Natural killer cell (primary cell): ENCODE results near the gene FALEC. TPM values are rescaled to one million over a fixed set of nuclear protein-coding genes. Genes with fewer than 3 reads are reported as not detected.
A peak's percentile ranks its signal among the peaks of the same experiment; 100 is the strongest.

Experiments used
- ATAC-seq, 3 donors: fragments of 150-1000 bp in 2 of 3; fragments of 200-7000 bp in 1 of 3; cut with Tn5 transposase; 1 replicate in 1 of 3; 2 replicates in 2 of 3; pipeline ENCODE4 v1.10.0; 2021; ENCODE audit warnings: mild to moderate bottlenecking in 2 of 3, moderate library complexity in 2 of 3
- DNase-seq, 2 donors: peaks; one replicate each; pipeline versions ENCODE4 v3.0.0 to v3.0.0-alpha.2; 2013 to 2021; ENCODE audit warnings: mixed read lengths in 1 of 2
- H3K27ac ChIP-seq: one replicate; pipeline ENCODE4 v1.5.1; 2013; ENCODE audit warnings: mild to moderate bottlenecking, low read length
- H3K27me3 ChIP-seq: one replicate; pipeline ENCODE4 v1.6.1; 2013; ENCODE audit warnings: low read length; ENCODE audit not compliant: control insufficient read depth, insufficient read depth
- H3K36me3 ChIP-seq: one replicate; pipeline ENCODE4 v1.6.1; 2013; ENCODE audit warnings: low read length; ENCODE audit not compliant: control insufficient read depth, insufficient read depth
- H3K4me1 ChIP-seq: one replicate; pipeline ENCODE4 v1.6.1; 2013; ENCODE audit warnings: low read length; ENCODE audit not compliant: control insufficient read depth, insufficient read depth
- H3K4me3 ChIP-seq: one replicate; pipeline ENCODE4 v1.5.1; 2013; ENCODE audit warnings: low read length
- H3K9me3 ChIP-seq: one replicate; pipeline ENCODE4 v1.6.1; 2013; ENCODE audit warnings: low read length; ENCODE audit not compliant: control insufficient read depth, insufficient read depth
- H3K27ac Mint-ChIP-seq, 2 donors: one replicate each; pipeline ENCODE4 v1.8.0; 2022; ENCODE audit warnings: mild to moderate bottlenecking in 2 of 2, mixed read lengths in 2 of 2, moderate library complexity in 1 of 2
- H3K27me3 Mint-ChIP-seq, 2 donors: one replicate each; pipeline ENCODE4 v1.8.0; 2022; ENCODE audit warnings: low read depth in 2 of 2, mixed read lengths in 2 of 2
- H3K36me3 Mint-ChIP-seq: one replicate; pipeline ENCODE4 v1.8.0; 2022; ENCODE audit warnings: mixed read lengths
- H3K4me1 Mint-ChIP-seq, 2 donors: one replicate each; pipeline ENCODE4 v1.8.0; 2022; ENCODE audit warnings: mixed read lengths in 2 of 2
- H3K4me3 Mint-ChIP-seq: one replicate; pipeline ENCODE4 v1.8.0; 2022; ENCODE audit warnings: mild to moderate bottlenecking, moderate library complexity, mixed read lengths
- H3K9me3 Mint-ChIP-seq, 2 donors: one replicate each; pipeline ENCODE4 v1.8.0; 2022; ENCODE audit warnings: mixed read lengths in 2 of 2
- CTCF ChIP-seq: fragments of 200-600 bp; IDR thresholded peaks from one replicate; pipeline ENCODE4 v1.8.0; 2022; ENCODE audit warnings: antibody characterized with exemption
- WGBS: methylation state at CpG from one replicate; pipeline ENCODE4 v1.1.7; 2013; ENCODE audit warnings: missing lambda C conversion rate; ENCODE audit not compliant: insufficient coverage; 5-methylcytosine and 5-hydroxymethylcytosine counted together
- intact Hi-C: fragments of 100-400 bp; cut with micrococcal nuclease; formaldehyde crosslinking; loops from one replicate; pipeline ENCODE4 v1.14.2; 2022
- total RNA-seq, 4 donors: library from RNA; stranded (reverse); fragments of 120-200 nt in 1 of 4; gene quantifications; one replicate each; pipeline versions ENCODE4 v1.2.3 to v1.2.4, GENCODE V29; 2013 to 2022

FALEC gene
- total RNA-seq, 3 donors from 2014 or later (not counting 1 experiment from before 2014, with no cell fraction given): not detected

- Mint-ChIP-seq H3K27me3 (no peaks in the 10 kb centered on the region), H3K4me3 (no peak overlapping the region), H3K36me3 (no peaks in the 10 kb centered on the region), H3K27ac (peak overlapping the region; percentile 35 to 41), H3K4me1 (peaks cover 0 to 6% of the 10 kb centered on the region in 2 donors), H3K9me3 (no peaks in the 10 kb centered on the region)
- TF ChIP-seq CTCF: no peak
- Histone ChIP-seq H3K36me3 (peaks cover 11% of the 10 kb centered on the region), H3K27me3 (no peaks in the 10 kb centered on the region), H3K4me1 (no peaks in the 10 kb centered on the region), H3K27ac (no peak overlapping the region), H3K4me3 (no peak overlapping the region), H3K9me3 (no peaks in the 10 kb centered on the region)
- ATAC-seq: no peak
- 94% methylated on average over 1 of the region's 1 CpG for WGBS
- intact Hi-C loops: no loop called here
- DNase-seq: no peak
Observed at GRCh38 chr1:150477320-150477719, 38.2 kb upstream of the FALEC start.

GRCh38 chr1:150477733-150478132 is 37.8 kb upstream of the FALEC start:
- H3K27ac Mint-ChIP-seq: peak overlapping the region; percentile 17 to 41
- DNase-seq: no peak
- TF ChIP-seq CTCF: no peak
- peaks cover 0 to 6% of the 10 kb centered on the region in 2 donors for H3K4me1 Mint-ChIP-seq
- Histone ChIP-seq H3K36me3 (peaks cover 7% of the 10 kb centered on the region), H3K4me1 (no peaks in the 10 kb centered on the region), H3K4me3 (no peak overlapping the region), H3K27me3 (no peaks in the 10 kb centered on the region), H3K9me3 (no peaks in the 10 kb centered on the region), H3K27ac (no peak overlapping the region)
- no peak for ATAC-seq
- H3K27me3 Mint-ChIP-seq: no peaks in the 10 kb centered on the region
- H3K36me3 Mint-ChIP-seq: no peaks in the 10 kb centered on the region
- intact Hi-C loops: no loop called here
- no peak overlapping the region for H3K4me3 Mint-ChIP-seq
- 85% methylated on average over 4 of the region's 4 CpGs for WGBS
- no peaks in the 10 kb centered on the region for H3K9me3 Mint-ChIP-seq

- no peak overlapping the region for H3K4me3 Mint-ChIP-seq
- H3K36me3 Mint-ChIP-seq: no peaks in the 10 kb centered on the region
- no peak for ATAC-seq
Observed at GRCh38 chr1:150479370-150479769, 36.2 kb upstream of the FALEC start.

More at GRCh38 chr1:150479370-150479769, 36.2 kb upstream of the FALEC start:
- H3K4me3 ChIP-seq: no peak overlapping the region
- intact Hi-C loops: no loop called here
- no peak overlapping the region for H3K27ac Mint-ChIP-seq
- H3K27me3 Mint-ChIP-seq: no peaks in the 10 kb centered on the region
- no peak overlapping the region for H3K27ac ChIP-seq
- no peaks in the 10 kb centered on the region for H3K9me3 ChIP-seq
- no peaks in the 10 kb centered on the region for H3K27me3 ChIP-seq
- TF ChIP-seq CTCF: no peak
- DNase-seq: no peak
- H3K4me1 Mint-ChIP-seq: peaks cover 0 to 6% of the 10 kb centered on the region in 2 donors
- H3K4me1 ChIP-seq: no peaks in the 10 kb centered on the region
- WGBS: 80% methylated on average over 2 of the region's 4 CpGs
- no peaks in the 10 kb centered on the region for H3K9me3 Mint-ChIP-seq
- no peaks in the 10 kb centered on the region for H3K36me3 ChIP-seq
